A673 (cell line): ENCODE measurements around the gene DUSP1. TPM values are rescaled to one million over a fixed set of nuclear protein-coding genes. Genes with fewer than 3 reads are reported as not detected.

ENCODE experiments used
- BruUV-seq: library from RNA; stranded (reverse); fragments of 400-500 nt; replicated peaks from 2 replicates; lab custom pipeline; 2021; lab: Mats Ljungman, UMichigan
- CTCF ChIA-PET: fragments of 300-600 bp; sonication (Branson Sonifier 250); formaldehyde crosslinking; loops from one replicate; lab custom pipeline; 2022; ENCODE audit warnings: antibody characterized with exemption; lab: Charles Lee
- POLR2A ChIA-PET: fragments of 300-600 bp; sonication (Branson Sonifier 250); formaldehyde crosslinking; loops from one replicate; lab custom pipeline; 2022; ENCODE audit warnings: antibody characterized with exemption; ENCODE audit not compliant: low non-redundant PET; lab: Charles Lee
- DNase-seq: peaks from one replicate; pipeline ENCODE4 v3.0.0-alpha.2; 2015; ENCODE audit warnings: low spot score
- H3K27ac ChIP-seq: fragments of 200-600 bp; sonication (generic); 2 replicates; pipeline ENCODE4 v1.5.1; 2016; ENCODE audit warnings: mixed run types, low read depth, mild to moderate bottlenecking, mixed read lengths, antibody characterized with exemption, low read length; ENCODE audit not compliant: poor library complexity, severe bottlenecking
- H3K27me3 ChIP-seq: fragments of 200-600 bp; sonication (generic); replicated peaks from 2 replicates; pipeline ENCODE4 v1.6.1; 2017; ENCODE audit warnings: mixed run types, low read depth, mild to moderate bottlenecking, mixed read lengths, antibody characterized with exemption, low read length; ENCODE audit not compliant: insufficient read depth, poor library complexity
- H3K36me3 ChIP-seq: fragments of 200-600 bp; sonication (generic); 2 replicates; pipeline ENCODE4 v1.6.1; 2016; ENCODE audit warnings: mixed run types, mild to moderate bottlenecking, mixed read lengths, antibody characterized with exemption, low read length; ENCODE audit not compliant: insufficient read depth, poor library complexity, severe bottlenecking
- H3K4me1 ChIP-seq: fragments of 200-600 bp; sonication (generic); 2 replicates; pipeline ENCODE4 v1.6.1; 2017; ENCODE audit warnings: mixed run types, mild to moderate bottlenecking, mixed read lengths, antibody characterized with exemption, low read length; ENCODE audit not compliant: insufficient read depth, poor library complexity, severe bottlenecking
- H3K4me3 ChIP-seq: fragments of 200-600 bp; sonication (generic); 2 replicates; pipeline ENCODE4 v1.5.1; 2016; ENCODE audit warnings: low read depth, mixed run types, mild to moderate bottlenecking, mixed read lengths, low read length; ENCODE audit not compliant: poor library complexity, severe bottlenecking
- H3K9me3 ChIP-seq: fragments of 200-600 bp; sonication (generic); 2 replicates; pipeline ENCODE4 v1.6.1; 2016; ENCODE audit warnings: mixed run types, low read depth, mild to moderate bottlenecking, mixed read lengths, antibody characterized with exemption, low read length; ENCODE audit not compliant: poor library complexity, severe bottlenecking
- EZH2 ChIP-seq: fragments of 200-600 bp; sonication (generic); IDR thresholded peaks from 2 replicates; pipeline ENCODE4 v1.6.1; 2017; ENCODE audit warnings: borderline replicate concordance, low read depth, mild to moderate bottlenecking, mixed read lengths, antibody characterized with exemption, low read length; ENCODE audit not compliant: poor library complexity, severe bottlenecking
- intact Hi-C: fragments of 100-400 bp; cut with micrococcal nuclease; formaldehyde crosslinking; loops from one replicate; pipeline ENCODE4 v1.10.0; 2022; ENCODE audit not compliant: unreplicated experiment
- total RNA-seq: library from RNA; stranded (reverse); gene quantifications from 2 replicates; pipeline ENCODE4 v1.2.3, GENCODE V29; 2021
- TF ChIP-seq, protein P1 (sequence below): fragments of 300-800, 200-600 bp; sonication (generic); conservative IDR thresholded peaks from 2 replicates; pipeline ENCODE4 v1.5.1; 2017; ENCODE audit warnings: low read depth, mild to moderate bottlenecking, antibody characterized with exemption, low read length, moderate library complexity, mixed read lengths

DUSP1 gene
- total RNA-seq, 1 experiment from 2014 or later, result 13.1 TPM

DNA sequence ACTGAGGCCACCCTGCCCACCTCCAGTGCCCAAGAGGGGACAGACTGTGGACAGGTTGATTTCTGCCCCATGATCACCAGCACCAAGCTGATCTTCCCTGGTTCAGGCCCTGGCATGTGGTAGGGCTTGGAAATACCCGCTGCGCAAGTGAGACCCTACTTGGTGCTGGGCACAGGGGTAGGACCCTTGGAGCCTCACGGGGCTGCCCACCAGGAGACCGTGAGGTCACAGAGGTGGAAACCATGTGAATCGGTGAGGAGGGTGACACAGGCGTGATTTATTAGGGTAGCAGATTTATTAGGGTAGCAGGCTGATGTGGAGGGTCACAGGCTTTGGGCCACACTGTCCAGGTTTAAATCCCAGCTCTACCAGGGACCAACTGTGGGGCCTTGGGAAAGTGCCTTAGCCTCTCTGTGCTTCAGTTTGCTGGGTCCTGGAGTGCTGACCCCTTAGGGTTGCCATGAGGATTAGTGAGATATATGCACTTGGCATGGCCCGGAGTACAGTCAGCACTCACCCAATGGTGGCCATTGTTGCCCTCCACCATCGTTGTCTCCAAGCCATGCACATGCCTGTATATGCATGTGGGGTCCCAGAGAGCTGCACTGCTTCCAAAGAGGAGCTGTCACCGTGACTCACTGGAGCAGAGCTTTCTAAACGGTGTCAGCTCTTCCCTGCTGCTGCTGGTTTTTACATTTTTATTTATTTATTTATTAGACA, 20.9 kb upstream of the DUSP1 start:
- Histone ChIP-seq H3K27ac (no peak overlapping the region), H3K9me3 (no peaks in the 10 kb centered on the region), H3K4me1 (no peaks in the 10 kb centered on the region), H3K4me3 (no peak overlapping the region), H3K36me3 (no peaks in the 10 kb centered on the region), H3K27me3 (no peaks in the 10 kb centered on the region)
- no peak for DNase-seq
- ChIA-PET CTCF (interaction anchor here (0.5 kb wide), 1 partner anchor 23 kb away, joined by 3 read pairs; no protein-coding TSS in a partner anchor), POLR2A (no interaction called here)
- intact Hi-C loops, result no loop called here
- no TSS peak for BruUV-seq
- no peak for TF ChIP-seq EZH2
- TF ChIP-seq, protein P1, sequence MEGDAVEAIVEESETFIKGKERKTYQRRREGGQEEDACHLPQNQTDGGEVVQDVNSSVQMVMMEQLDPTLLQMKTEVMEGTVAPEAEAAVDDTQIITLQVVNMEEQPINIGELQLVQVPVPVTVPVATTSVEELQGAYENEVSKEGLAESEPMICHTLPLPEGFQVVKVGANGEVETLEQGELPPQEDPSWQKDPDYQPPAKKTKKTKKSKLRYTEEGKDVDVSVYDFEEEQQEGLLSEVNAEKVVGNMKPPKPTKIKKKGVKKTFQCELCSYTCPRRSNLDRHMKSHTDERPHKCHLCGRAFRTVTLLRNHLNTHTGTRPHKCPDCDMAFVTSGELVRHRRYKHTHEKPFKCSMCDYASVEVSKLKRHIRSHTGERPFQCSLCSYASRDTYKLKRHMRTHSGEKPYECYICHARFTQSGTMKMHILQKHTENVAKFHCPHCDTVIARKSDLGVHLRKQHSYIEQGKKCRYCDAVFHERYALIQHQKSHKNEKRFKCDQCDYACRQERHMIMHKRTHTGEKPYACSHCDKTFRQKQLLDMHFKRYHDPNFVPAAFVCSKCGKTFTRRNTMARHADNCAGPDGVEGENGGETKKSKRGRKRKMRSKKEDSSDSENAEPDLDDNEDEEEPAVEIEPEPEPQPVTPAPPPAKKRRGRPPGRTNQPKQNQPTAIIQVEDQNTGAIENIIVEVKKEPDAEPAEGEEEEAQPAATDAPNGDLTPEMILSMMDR, result no peak

DNA sequence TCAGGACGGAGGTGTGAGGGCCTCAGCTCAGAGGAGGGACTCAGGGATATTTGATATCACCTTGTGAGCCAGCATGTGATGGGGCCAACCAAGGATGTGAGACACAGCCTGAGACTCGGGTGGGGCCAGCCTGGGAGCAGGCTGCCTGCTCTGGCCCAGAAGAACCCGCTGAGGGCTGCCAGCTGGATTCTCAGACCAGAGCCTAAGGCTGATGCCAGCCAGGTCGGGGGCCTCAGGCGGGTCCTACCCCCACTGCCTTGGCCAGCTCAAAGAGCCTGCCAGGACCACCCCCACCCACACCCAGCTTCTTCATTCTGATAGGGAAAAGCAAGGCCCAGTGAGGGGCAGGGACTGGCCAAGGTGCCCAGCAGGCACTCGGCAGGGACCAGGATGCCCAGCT, 20.3 kb upstream of the DUSP1 start:
- TF ChIP-seq EZH2, result no peak
- TF ChIP-seq, protein P1, result no peak
- Histone ChIP-seq H3K27me3 (no peaks in the 10 kb centered on the region), H3K27ac (no peak overlapping the region), H3K4me1 (no peaks in the 10 kb centered on the region), H3K4me3 (no peak overlapping the region), H3K9me3 (no peaks in the 10 kb centered on the region), H3K36me3 (no peaks in the 10 kb centered on the region)
- POLR2A ChIA-PET, result no interaction called here
- intact Hi-C loops, result no loop called here
- no peak for DNase-seq
- BruUV-seq, result no TSS peak
- CTCF ChIA-PET, result no interaction called here

DNA sequence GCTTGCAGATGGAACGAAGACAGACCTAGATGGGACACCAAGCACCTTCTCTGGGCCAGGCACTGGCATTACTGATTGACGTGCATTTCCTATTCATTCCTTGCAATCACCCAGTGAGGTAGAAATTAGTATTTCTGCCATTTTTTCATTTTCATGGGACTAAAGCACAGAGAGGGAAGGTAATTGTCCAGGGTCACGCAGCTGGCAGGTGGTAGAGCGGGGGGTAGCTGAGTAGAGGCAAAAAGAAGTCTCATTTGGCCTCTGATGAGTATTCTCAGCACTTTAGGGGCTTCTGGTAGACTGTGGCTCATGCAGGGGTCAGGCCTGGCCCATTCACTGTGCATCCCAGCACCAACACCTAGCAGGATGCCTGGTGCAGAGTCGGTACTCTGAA, 19.5 kb upstream of the DUSP1 start:
- no peaks in the 10 kb centered on the region for H3K4me1 ChIP-seq
- no TSS peak for BruUV-seq
- ChIA-PET POLR2A (no interaction called here), CTCF (no interaction called here)
- no peak overlapping the region for H3K4me3 ChIP-seq
- no peak overlapping the region for H3K27ac ChIP-seq
- DNase-seq, result no peak
- no peak for TF ChIP-seq EZH2
- TF ChIP-seq, protein P1, result no peak
- no peaks in the 10 kb centered on the region for H3K36me3 ChIP-seq
- H3K9me3 ChIP-seq, result no peaks in the 10 kb centered on the region
- intact Hi-C loops, result no loop called here
- H3K27me3 ChIP-seq, result no peaks in the 10 kb centered on the region
